GM18505 (cell line): Measurements from ENCODE around the gene EYA4.
"Not testable (repeated sequence)": the region's sequence is repeated elsewhere in the genome, so short reads cannot be mapped to it uniquely, and the experiment has no call there.

Experiments used
- ATAC-seq: cut with Tn5 transposase; IDR thresholded peaks from one replicate; pipeline ENCODE4 v1.9.1; 2021; ENCODE audit not compliant: unreplicated experiment
- POLR2A ChIP-seq: IDR thresholded peaks from 4 replicates; pipeline ENCODE4 v1.6.1; 2011; ENCODE audit warnings: borderline replicate concordance; ENCODE audit not compliant: insufficient read depth, insufficient read length; ENCODE audit errors: extremely low read depth

Gene EYA4

GRCh38 chr6:133551847-133552341 is 310.7 kb downstream of the EYA4 start:
- no peak for TF ChIP-seq POLR2A
- ATAC-seq = no peak

DNA sequence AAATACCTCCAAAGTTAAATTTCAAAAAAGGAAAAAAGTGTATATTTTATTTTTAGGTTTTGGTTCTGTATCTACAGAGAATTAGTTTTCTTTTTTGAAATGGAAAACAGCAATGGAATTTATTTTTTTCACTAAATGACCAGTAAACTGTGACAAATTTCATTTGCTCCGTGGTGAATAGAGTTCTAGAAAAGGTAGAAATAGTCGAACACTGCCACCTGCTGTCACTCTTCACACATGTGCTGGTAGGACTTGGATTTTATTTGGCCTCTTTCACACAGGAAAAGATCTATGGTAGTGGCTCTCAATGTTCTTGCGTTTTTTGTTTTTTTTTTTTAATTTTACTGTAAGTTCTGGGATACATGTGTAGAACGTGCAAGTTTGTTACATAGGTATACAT is 312.5 kb downstream of the EYA4 start:
- peak; percentile 58 for ATAC-seq
- TF ChIP-seq POLR2A = no peak

DNA sequence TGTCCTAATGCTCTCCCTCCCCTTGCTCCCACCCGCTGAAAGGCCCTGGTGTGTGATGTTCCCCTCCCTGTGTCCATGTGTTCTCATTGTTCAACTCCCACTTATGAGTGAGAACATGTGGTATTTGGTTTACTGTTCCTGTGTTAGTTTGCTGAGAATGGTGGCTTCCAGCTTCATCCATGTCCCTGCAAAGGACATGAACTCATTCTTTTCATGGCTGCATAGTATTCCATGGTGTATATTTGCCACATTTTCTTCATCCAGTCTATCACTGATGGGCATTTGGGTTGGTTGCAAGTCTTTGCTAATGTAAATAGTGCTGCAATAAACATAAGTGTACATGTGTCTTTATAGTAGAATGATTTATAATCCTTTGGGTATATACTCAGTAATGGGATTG is 313.0 kb downstream of the EYA4 start:
- ATAC-seq = not testable (repeated sequence)

GRCh38 chr6:133555685-133556084 is 314.5 kb downstream of the EYA4 start:
- TF ChIP-seq POLR2A = no peak
- ATAC-seq = no peak

- no peak for TF ChIP-seq POLR2A
- ATAC-seq = no peak
Measured at GRCh38 chr6:133559926-133560325, 318.8 kb downstream of the EYA4 start.

- TF ChIP-seq POLR2A = no peak
- ATAC-seq = no peak
Measured at GRCh38 chr6:133567636-133568035, 326.5 kb downstream of the EYA4 start.

- no peak for TF ChIP-seq POLR2A
- ATAC-seq = peak; percentile 64
Measured at GRCh38 chr6:133568970-133569889, 328.1 kb downstream of the EYA4 start.

- no peak for ATAC-seq
- no peak for TF ChIP-seq POLR2A
Measured at GRCh38 chr6:133571681-133572080, 330.5 kb downstream of the EYA4 start.

DNA sequence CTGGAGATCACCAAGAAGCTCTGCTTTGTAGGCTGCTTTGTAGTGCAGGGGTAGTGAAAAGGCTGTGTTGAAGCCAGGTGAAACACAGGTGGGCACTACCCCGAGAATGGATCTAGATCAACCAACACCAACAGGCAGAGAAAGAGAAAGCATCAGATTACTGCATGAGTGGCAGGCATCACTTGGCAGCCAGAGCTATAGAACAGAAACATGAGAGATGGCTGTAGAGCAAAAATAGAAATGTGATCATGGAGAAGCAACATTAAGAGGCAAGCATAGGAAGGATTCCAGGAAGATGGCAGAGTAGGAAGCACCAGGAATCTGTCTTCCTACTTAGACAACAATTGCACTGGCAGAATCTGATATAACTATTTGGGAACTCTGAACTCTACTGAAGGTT is 336.7 kb downstream of the EYA4 start:
- no peak for TF ChIP-seq POLR2A
- no peak for ATAC-seq
